ENCODE results near the gene CDH8. TPM values are rescaled to one million over a fixed set of nuclear protein-coding genes. Genes with fewer than 3 reads are reported as not detected.
"Not testable (repeated sequence)": the region's sequence is repeated elsewhere in the genome, so short reads cannot be mapped to it uniquely, and the experiment has no call there.

CDH8 gene
- total RNA-seq, 1 donor from 2014 or later, result 9.4 TPM

GRCh38 chr16:61780161-61780560 is 256.1 kb downstream of the CDH8 start:
- no peak for DNase-seq

GRCh38 chr16:61770301-61770700 is 265.9 kb downstream of the CDH8 start:
- DNase-seq, result no peak

GRCh38 chr16:61763991-61764390 is 272.2 kb downstream of the CDH8 start:
- no peak for DNase-seq

- DNase-seq, result no peak
Observed at GRCh38 chr16:61763013-61763412, 273.2 kb downstream of the CDH8 start.

GRCh38 chr16:61730997-61731396 is 305.2 kb downstream of the CDH8 start:
- no peak for DNase-seq

GRCh38 chr16:61726701-61727100 is 309.5 kb downstream of the CDH8 start:
- no peak for DNase-seq

- DNase-seq, result no peak
Observed at GRCh38 chr16:61726125-61726524, 310.1 kb downstream of the CDH8 start.

- no peak for DNase-seq
Observed at GRCh38 chr16:61721544-61721943, 314.7 kb downstream of the CDH8 start.

GRCh38 chr16:61715393-61715792 is 320.8 kb downstream of the CDH8 start:
- no peak for DNase-seq

GRCh38 chr16:61713787-61714186 is 322.5 kb downstream of the CDH8 start:
- no peak for DNase-seq

- not testable (repeated sequence) for DNase-seq
Observed at GRCh38 chr16:61699640-61700039, 336.6 kb downstream of the CDH8 start.

GRCh38 chr16:61684541-61684940 is 351.7 kb downstream of the CDH8 start:
- no peak for DNase-seq

- DNase-seq, result no peak
Observed at GRCh38 chr16:61681673-61682072, 354.6 kb downstream of the CDH8 start.

GRCh38 chr16:61681124-61681523 is 355.1 kb downstream of the CDH8 start:
- DNase-seq, result no peak

- no peak for DNase-seq
Observed at GRCh38 chr16:61678182-61678581, 358.1 kb downstream of the CDH8 start.

GRCh38 chr16:61677776-61678175 is 358.5 kb downstream of the CDH8 start:
- DNase-seq, result no peak

- DNase-seq, result no peak
Observed at GRCh38 chr16:61676740-61677139, 359.5 kb downstream of the CDH8 start.

GRCh38 chr16:61671161-61671560 is 365.1 kb downstream of the CDH8 start:
- DNase-seq, result no peak

- DNase-seq, result no peak
Observed at GRCh38 chr16:61665512-61665911, 370.7 kb downstream of the CDH8 start.

- no peak for DNase-seq
Observed at GRCh38 chr16:61659936-61660335, 376.3 kb downstream of the CDH8 start.

GRCh38 chr16:61654962-61655361 is 381.3 kb downstream of the CDH8 start:
- DNase-seq, result no peak

- no peak for DNase-seq
Observed at GRCh38 chr16:61653544-61653943, 382.7 kb downstream of the CDH8 start.

GRCh38 chr16:61645561-61645960 is 390.7 kb downstream of the CDH8 start:
- DNase-seq, result no peak

- no peak for DNase-seq
Observed at GRCh38 chr16:61644736-61645135, 391.5 kb downstream of the CDH8 start.

GRCh38 chr16:61617219-61617783 is 418.9 kb downstream of the CDH8 start:
- no peak for DNase-seq

Data from tongue (tissue), 2 donors.